SK-N-MC (cell line): ENCODE data around the gene MINDY4.

Source experiments
- EZH2 ChIP-seq: fragments of 200-600 bp; sonication (generic); IDR thresholded peaks from one replicate; pipeline ENCODE4 v1.6.1; 2017; ENCODE audit warnings: antibody characterized with exemption
- POLR2AphosphoS5 ChIP-seq: IDR thresholded peaks from 2 replicates; pipeline ENCODE4 v1.6.1; 2012; ENCODE audit warnings: mild to moderate bottlenecking, low read depth, low read length, borderline replicate concordance

DNA sequence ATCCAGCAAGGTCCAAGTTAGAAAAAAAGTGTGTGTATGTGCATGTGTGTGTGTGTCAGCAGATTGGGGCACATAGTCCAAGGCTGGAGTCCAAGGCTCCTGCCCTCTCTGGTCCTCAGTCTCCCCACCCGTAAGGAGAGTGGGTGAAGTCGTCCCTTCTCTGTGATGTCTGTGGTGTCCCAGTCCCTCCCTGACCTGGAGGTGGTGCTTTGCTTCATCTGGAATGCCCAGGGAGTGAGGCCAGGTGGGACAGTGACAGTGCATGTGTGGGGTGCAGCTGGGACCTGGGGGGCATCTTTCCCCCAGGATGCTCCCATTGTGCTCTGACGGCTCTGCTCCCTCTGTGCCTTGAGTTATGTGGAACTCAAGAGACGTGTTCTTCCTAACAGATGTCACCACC, 158.5 kb downstream of the MINDY4 start:
- TF ChIP-seq EZH2, result no peak
- no peak for TF ChIP-seq POLR2AphosphoS5
